ENCODE results near the gene FAM110D.

- TF ChIP-seq POLR2A (IDR thresholded peaks at IDR 0.05; ENCODE audit: low read depth, low read length) = no peak
- no peak for TF ChIP-seq POLR2AphosphoS5 (IDR thresholded peaks at IDR 0.05; ENCODE audit: low read depth, low read length)
- TF ChIP-seq PAX5 (IDR thresholded peaks at IDR 0.05; ENCODE audit: insufficient read depth, low read length, severe bottlenecking) = no peak
- no peak for TF ChIP-seq TAF1 (IDR thresholded peaks at IDR 0.05; ENCODE audit: low read depth, low read length)
Observed at GRCh38 chr1:26159743-26160039, 812 bp downstream of the FAM110D start.

Data from GM12891 (cell line).